Right ventricle myocardium superior (tissue), 1 donor: Measurements from ENCODE around the gene PTCRA. TPM values are rescaled to one million over a fixed set of nuclear protein-coding genes. Genes with fewer than 3 reads are reported as not detected.
"Not testable (repeated sequence)": the region's sequence is repeated elsewhere in the genome, so short reads cannot be mapped to it uniquely, and the experiment has no call there.

Source experiments
- ATAC-seq: fragments of 200-7000 bp; cut with Tn5 transposase; one replicate; pipeline ENCODE4 v1.9.1; 2020; ENCODE audit warnings: mild to moderate bottlenecking; ENCODE audit not compliant: poor library complexity
- DNase-seq: peaks from one replicate; pipeline ENCODE4 v3.0.0-alpha.2; 2020
- intact Hi-C: fragments of 100-400 bp; cut with DNase I; formaldehyde crosslinking; loops from one replicate; pipeline ENCODE4 v1.11.2; 2022
- long read RNA-seq: library from polyadenylated mRNA; unstranded; transcript quantifications from one replicate; pipeline ENCODE4 v2.0.0, GENCODE V29; 2021
- total RNA-seq: library from RNA; stranded (reverse); fragmentation: NEBNext Ultra II Directional; extraction: Animal tissue kit (Norgen Biotek cat#: 25700); gene quantifications from one replicate; pipeline ENCODE4 v1.2.1, GENCODE V29; 2021
- donor health status: DM: no; HTN: yes; CAD: no; lungs with severe emphysema.

PTCRA gene
- total RNA-seq = not detected
- long read RNA-seq = 0 reads

DNA sequence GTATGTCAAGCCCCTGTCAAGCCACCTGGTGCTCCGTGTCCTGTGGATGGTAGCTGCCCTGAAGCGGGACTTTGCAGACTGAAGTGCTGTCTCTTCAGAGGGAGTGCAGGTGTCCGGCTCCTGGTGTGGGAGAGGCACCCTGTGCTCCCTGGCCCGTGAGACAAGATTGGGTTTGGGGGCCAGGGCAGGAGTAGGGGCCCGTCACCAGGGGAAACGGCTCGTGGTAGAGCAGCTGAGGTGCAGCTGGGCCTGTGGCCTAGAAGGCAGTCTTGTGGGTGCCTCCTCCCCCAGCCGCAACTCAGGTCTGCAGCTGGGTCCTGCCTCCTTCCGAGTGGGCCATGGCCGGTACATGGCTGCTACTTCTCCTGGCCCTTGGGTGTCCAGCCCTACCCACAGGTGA lies at the start of gene PTCRA:
TSS of gene PTCRA (plus strand) at position 322 of the 400 bp plus-strand sequence. CDS start at position 339, 17 bp downstream.
- intact Hi-C loops = no loop called here
- DNase-seq (no peak), ATAC-seq (no peak)

- intact Hi-C loops = no loop called here
- DNase-seq = no peak
- no peak for ATAC-seq
Measured at GRCh38 chr6:42870145-42870936, 45.5 kb upstream of the PTCRA start.

GRCh38 chr6:42871711-42872110 lies 44.1 kb upstream of the PTCRA start:
- ATAC-seq (no peak), DNase-seq (no peak)
- intact Hi-C loops = no loop called here

DNA sequence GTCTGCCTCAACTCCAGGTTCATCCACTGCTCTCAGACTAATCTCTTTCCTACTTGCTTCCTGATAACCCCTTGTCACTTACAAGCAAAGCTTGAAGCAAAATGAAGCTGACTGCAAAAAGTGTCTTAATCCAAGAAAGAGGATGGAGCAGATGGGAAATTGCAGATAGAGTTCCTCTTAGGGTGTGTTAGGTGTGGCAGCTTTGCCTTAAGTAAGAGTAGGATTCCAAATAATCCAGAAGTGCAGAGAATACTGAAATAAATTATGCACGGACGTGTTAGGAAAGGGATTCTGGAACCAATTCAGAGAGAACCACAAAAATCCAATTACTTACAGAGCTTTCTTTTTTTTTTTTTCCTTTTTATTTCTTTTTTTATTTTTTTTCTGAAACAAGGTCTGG lies 42.5 kb upstream of the PTCRA start:
- DNase-seq (no peak), ATAC-seq (no peak)
- intact Hi-C loops = no loop called here

GRCh38 chr6:42877695-42878094 lies 38.2 kb upstream of the PTCRA start:
- intact Hi-C loops = loop anchor here (5.0 kb wide), 1 partner anchor 215 kb away; no protein-coding TSS in a partner anchor
- DNase-seq (no peak), ATAC-seq (no peak)

GRCh38 chr6:42879372-42880239 lies 36.2 kb upstream of the PTCRA start, which contains the start of gene RPL7L1:
TSS of gene RPL7L1 (plus strand) at chr6:42879616. CDS start at chr6:42879911, 295 bp downstream.
- peak; percentile 98 for ATAC-seq
- DNase-seq = peak; percentile 90
- intact Hi-C loops = loop anchor here (5.0 kb wide), 1 partner anchor 217 kb away; no protein-coding TSS in a partner anchor

- ATAC-seq, intact Hi-C loops, DNase-seq: not testable (repeated sequence)
Measured at GRCh38 chr6:42880240-42880817, 35.5 kb upstream of the PTCRA start.

DNA sequence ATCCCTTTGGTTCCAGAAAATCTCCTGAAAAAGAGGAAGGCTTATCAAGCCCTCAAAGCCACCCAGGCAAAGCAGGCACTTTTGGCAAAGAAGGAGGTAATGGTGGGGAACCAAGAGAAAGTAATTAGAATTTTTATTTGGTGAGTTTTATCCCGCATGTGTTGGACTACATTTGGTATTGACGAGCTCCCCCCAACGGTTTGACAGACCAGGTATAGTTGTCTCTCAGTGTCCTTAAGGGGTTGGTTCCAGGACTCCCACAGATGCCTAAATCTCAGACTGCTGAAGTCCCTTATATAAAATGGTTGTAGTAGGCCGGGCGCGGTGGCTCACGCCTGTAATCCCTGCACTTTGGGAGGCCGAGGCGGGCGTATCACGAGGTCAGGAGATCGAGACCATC lies 35.0 kb upstream of the PTCRA start:
- intact Hi-C loops, DNase-seq, ATAC-seq: not testable (repeated sequence)

DNA sequence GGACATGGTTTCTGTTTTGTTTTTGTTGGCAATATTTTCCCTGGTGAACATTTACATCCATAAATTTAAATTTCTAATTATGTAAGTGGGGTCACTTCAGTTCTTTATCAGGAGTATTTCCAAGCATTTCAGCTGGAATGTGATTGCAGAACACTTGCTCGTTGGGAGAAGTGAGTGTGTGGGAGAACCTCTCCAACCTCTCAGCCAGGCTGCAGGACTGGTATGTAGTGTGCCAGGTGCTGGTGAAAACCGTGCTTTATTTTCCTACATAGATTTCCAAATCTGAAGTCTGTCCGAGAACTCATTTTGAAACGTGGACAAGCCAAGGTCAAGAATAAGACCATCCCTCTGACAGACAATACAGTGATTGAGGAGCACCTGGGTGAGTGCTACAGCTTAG lies 30.2 kb upstream of the PTCRA start:
- ATAC-seq (no peak), DNase-seq (no peak)
- intact Hi-C loops = no loop called here

DNA sequence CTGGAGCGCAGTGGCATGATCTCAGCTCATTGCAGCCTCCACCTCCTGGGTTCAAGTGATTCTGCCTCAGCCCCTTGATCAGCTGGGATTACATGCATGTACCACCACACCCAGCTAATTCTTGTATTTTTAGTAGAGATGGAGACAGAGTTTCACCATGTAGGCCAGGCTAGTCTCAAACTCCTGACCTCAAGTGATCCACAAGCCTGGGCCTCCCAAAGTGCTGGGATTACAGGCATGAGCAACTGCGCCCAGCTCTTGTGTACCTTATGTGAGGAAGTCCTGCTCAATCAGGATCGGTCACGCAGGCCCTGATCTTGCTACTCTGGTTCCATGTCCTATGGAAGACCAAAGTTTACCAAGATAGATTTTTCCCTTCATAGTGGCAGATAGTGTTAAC lies 27.7 kb upstream of the PTCRA start:
- ATAC-seq, intact Hi-C loops, DNase-seq: not testable (repeated sequence)

DNA sequence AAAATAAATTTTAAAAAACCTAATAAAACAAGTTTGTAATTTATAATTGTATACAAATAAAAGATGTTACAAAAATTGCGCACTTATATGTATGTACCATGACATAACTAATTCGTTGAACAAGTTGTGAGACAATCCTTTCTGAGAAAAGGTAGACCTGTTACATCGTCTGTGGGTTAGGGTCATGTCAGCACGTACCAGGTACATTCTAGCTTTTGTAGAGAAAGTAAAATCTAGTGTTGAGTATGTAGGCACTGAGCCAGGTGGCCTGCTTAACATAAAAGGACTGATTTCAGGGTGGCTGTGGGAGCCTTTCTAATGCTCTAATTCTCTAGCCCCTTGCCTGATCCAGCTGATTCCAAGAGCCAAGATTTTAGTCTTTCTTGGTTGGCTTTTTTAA lies 26.0 kb upstream of the PTCRA start:
- DNase-seq (no peak), ATAC-seq (no peak)
- intact Hi-C loops = no loop called here

DNA sequence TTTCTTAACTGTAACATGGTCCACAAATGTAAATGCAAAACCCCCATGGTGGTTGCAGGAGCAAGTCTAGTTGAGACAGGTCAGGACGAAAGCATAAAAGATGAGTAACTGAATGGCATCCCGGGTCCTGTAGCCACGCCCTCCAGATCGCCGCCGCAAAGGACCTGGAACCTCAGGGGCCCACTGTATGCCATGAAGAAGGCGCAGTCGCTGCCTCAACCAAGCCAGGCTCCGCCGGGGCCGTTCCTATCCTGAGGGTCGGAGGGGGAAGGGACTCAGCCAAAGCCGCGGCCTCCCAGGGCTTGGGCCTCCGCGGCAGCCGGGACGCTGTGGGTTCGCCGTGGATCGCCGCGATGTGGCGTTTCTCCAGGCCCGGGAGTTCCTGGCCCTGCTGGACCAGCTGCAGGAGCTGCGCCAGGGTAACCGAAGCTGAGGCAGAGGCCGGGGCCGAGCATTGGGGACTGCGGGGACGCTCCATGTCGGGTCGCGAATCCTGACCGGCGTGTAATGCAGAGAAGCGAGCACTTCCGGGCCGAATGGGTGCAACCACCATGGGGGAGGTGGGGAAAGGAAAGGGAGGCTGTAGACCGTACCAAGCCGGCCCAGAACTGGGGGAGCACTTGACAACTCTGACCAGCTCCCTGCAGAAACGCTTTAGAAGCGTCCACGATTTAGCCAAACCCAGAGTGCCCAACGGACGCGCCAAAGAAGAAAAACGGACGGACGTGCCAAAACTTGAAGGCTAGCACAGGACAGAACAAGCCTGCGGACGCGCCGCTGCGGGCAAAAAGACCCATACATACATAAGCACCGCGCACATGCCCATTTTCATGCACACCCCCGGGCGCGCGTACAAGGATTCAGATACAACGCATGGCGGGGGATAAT lies 25.3 kb upstream of the PTCRA start:
- intact Hi-C loops = no loop called here
- ATAC-seq (peak; percentile 98), DNase-seq (peak; percentile 96)

- intact Hi-C loops = no loop called here
- no peak for ATAC-seq
Measured at GRCh38 chr6:42891199-42891722, 24.6 kb upstream of the PTCRA start.

DNA sequence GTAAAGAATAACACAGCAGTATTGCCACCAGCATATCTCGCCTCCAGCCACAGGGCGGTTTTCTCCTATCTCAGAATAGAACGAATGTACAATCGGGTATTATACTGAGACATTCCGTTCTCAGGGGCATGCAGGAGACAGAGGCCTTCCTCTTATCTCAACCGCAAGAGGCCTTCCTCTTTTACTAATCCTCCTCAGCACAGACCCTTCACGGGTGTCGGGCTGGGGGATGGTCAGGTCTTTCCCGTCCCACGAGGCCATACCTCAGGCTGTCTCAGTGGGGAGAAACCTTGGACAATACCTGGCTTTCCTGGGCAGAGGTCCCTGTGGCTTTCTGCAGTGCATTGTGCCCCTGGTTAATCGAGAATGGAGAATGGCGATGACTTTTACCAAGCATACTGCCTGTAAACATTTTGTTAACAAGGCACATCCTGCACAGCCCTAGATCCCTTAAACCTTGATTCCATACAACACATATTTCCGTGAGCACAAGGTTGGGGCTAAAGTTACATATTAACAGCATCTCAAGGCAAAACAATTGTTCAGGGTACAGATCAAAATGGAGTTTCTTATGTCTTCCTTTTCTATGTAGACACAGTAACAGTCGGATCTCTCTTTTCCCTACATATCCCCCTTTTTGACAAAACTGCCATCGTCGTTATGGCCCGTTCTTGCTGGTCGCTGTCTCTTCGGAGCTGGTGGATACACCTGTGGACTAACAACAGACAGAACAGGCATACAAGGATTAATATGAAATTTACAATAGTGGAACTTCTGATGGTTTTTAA lies 21.6 kb upstream of the PTCRA start:
- intact Hi-C loops, ATAC-seq, DNase-seq: not testable (repeated sequence)

More at GRCh38 chr6:42891199-42891722, 24.6 kb upstream of the PTCRA start:
- DNase-seq = no peak

DNA sequence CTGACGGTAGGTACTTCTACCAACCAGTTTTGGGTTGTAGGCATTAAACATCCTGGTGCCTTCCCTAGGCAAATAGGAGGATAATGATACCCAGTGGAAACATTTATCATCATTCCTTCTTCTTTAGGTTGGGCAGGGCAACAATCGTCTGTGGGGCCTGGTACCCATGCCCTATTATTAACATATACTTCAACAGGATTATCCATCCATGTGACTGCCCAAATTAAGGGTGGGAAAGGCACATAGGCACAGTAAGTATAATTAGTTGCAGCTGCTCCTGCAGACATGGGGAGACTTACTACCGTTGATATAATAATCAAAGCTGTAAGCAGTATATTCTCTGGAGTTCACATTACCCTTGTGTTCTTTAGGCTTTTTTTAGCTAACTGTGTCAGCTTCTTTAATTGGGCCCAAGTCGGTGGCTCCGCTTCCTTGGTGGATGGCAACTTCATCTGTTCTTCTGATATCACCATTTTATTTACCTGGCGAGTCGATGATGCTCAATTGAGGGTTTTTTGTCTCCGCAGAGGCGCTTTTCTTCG lies 19.6 kb upstream of the PTCRA start:
- DNase-seq = no peak
- intact Hi-C loops = no loop called here
- no peak for ATAC-seq

DNA sequence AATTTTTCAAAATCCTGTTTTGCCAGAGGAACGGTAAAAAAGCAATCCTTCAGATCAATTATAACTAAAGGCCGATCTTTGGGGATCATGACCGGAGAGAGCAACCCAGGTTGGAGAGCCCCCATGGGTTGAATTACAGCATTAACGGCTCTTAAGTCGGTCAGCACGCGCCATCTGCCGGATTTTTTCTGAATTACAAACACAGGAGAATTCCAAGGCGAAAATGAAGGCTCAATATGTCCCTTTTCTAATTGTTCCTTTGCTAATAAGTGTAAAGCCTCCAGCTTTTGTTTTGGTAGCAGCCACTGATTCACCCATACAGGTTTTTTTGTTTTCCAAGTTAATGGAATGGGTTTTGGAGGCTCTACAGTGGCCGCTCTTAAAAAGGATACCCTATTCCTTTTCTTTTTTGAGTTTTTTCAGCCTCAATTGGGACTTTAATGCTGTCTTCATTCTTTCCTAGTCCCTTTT lies 16.9 kb upstream of the PTCRA start:
- ATAC-seq (no peak), DNase-seq (no peak)
- intact Hi-C loops = no loop called here

- no peak for ATAC-seq
- DNase-seq = no peak
- intact Hi-C loops = loop anchor here (5.0 to 10.0 kb wide), 3 partner anchors 75 to 435 kb away; partner anchors contain the start of gene PEX6
Measured at GRCh38 chr6:42899871-42900270, 16.0 kb upstream of the PTCRA start.
